GM12878 (cell line): Measurements from ENCODE around the gene UTP11. TPM values are rescaled to one million over a fixed set of nuclear protein-coding genes. Genes with fewer than 3 reads are reported as not detected.

ENCODE experiments used
- ATAC-seq: fragments of 200-7000 bp; cut with Tn5 transposase; 3 replicates; pipeline ENCODE4 v1.9.1; 2020; ENCODE audit warnings: mild to moderate bottlenecking, moderate library complexity
- BruUV-seq: library from RNA; stranded (reverse); fragments of 400-500 nt; replicated peaks from 2 replicates; lab custom pipeline; 2021; lab: Mats Ljungman, UMichigan
- CTCF ChIA-PET: fragments of 300-600 bp; sonication (Branson Sonifier 250); formaldehyde crosslinking; extraction: SDS; loops from one replicate; lab custom pipeline; 2021; ENCODE audit warnings: inconsistent platforms; lab: Yijun Ruan, JAX
- POLR2A ChIA-PET: fragments of 350-600 bp; formaldehyde crosslinking; extraction: SDS; loops from one replicate; lab custom pipeline; 2021; ENCODE audit warnings: inconsistent platforms; lab: Charles Lee
- RAD21 ChIA-PET: fragments of 300-600 bp; sonication (Branson Sonifier 250); formaldehyde crosslinking; loops from one replicate; lab custom pipeline; 2023; ENCODE audit warnings: antibody characterized with exemption; ENCODE audit not compliant: unreplicated experiment; lab: Charles Lee
- SMC1A ChIA-PET: fragments of 300-600 bp; sonication (Branson Sonifier 250); formaldehyde crosslinking; loops from one replicate; lab custom pipeline; 2023; ENCODE audit not compliant: unreplicated experiment, uncharacterized antibody; lab: Charles Lee
- DNase-seq: peaks from one replicate; pipeline ENCODE4 v3.0.0-alpha.2; 2011; ENCODE audit warnings: low read depth, low spot score
- FAIRE-seq: peaks from 3 replicates; lab custom pipeline; 2011; peaks lifted over from hg19 to GRCh38; lab: Jason Lieb, UNC
- H2AFZ ChIP-seq: 2 replicates; pipeline ENCODE4 v1.6.0; 2011; ENCODE audit warnings: low read depth, low read length, control low read depth; ENCODE audit not compliant: control insufficient read depth
- H3K27ac ChIP-seq: 2 replicates; pipeline ENCODE4 v1.5.1; 2011; ENCODE audit warnings: control low read depth; ENCODE audit not compliant: control insufficient read depth, insufficient read depth
- H3K27me3 ChIP-seq, 2 experiments: replicated peaks in 1 of 2; 2 replicates each; pipeline versions ENCODE4 v1.6.0 to v1.6.1; 2011; ENCODE audit warnings: low read length in 1 of 2; ENCODE audit not compliant: control insufficient read depth in 2 of 2, insufficient read depth in 2 of 2
- H3K36me3 ChIP-seq, 2 experiments: 2 replicates each; pipeline ENCODE4 v1.5.1; 2011; ENCODE audit warnings: low read length in 1 of 2; ENCODE audit not compliant: control insufficient read depth in 2 of 2, insufficient read depth in 2 of 2
- H3K4me1 ChIP-seq: 2 replicates; pipeline ENCODE4 v1.6.1; 2011; ENCODE audit warnings: mild to moderate bottlenecking, low read length, moderate library complexity, mixed read lengths; ENCODE audit not compliant: control insufficient read depth, insufficient read depth
- H3K4me2 ChIP-seq: 2 replicates; pipeline ENCODE4 v1.6.0; 2011; ENCODE audit warnings: control low read depth; ENCODE audit not compliant: control insufficient read depth, insufficient read depth
- H3K4me3 ChIP-seq: fragments of 200-600 bp; sonication (generic); 2 replicates; pipeline ENCODE4 v1.5.1; 2016
- H3K79me2 ChIP-seq: 2 replicates; pipeline ENCODE4 v1.6.0; 2011; ENCODE audit warnings: low read length; ENCODE audit not compliant: control insufficient read depth, insufficient read depth
- H3K9ac ChIP-seq: 2 replicates; pipeline ENCODE4 v1.8.0; 2011; ENCODE audit warnings: low read length, control low read depth, mixed read lengths; ENCODE audit not compliant: control insufficient read depth, insufficient read depth
- H3K9me3 ChIP-seq: replicated peaks from 3 replicates; pipeline ENCODE4 v1.5.1; 2011; ENCODE audit warnings: mild to moderate bottlenecking, low read length; ENCODE audit not compliant: control insufficient read depth, insufficient read depth
- H4K20me1 ChIP-seq: 2 replicates; pipeline ENCODE4 v1.6.0; 2011; ENCODE audit not compliant: control insufficient read depth, insufficient read depth
- MEF2B ChIP-seq: fragments of 450-650 bp; IDR thresholded peaks from 2 replicates; pipeline ENCODE4 v1.6.1; 2018; ENCODE audit warnings: mild to moderate bottlenecking, moderate library complexity; ENCODE audit not compliant: partially characterized antibody, poor library complexity, severe bottlenecking
- NKRF ChIP-seq: fragments of 450-650 bp; conservative IDR thresholded peaks from 2 replicates; pipeline ENCODE4 v1.6.1; 2017; ENCODE audit warnings: mild to moderate bottlenecking, moderate library complexity
- NRF1 ChIP-seq: conservative IDR thresholded peaks from 2 replicates; pipeline ENCODE4 v1.6.1; 2011; ENCODE audit warnings: mild to moderate bottlenecking, low read depth, low read length, improper control_type of control experiment
- RFX5 ChIP-seq: IDR thresholded peaks from 2 replicates; pipeline ENCODE4 v1.6.1; 2011; ENCODE audit warnings: low read depth, low read length, improper control_type of control experiment
- STAT3 ChIP-seq: IDR thresholded peaks from 2 replicates; pipeline ENCODE4 v1.6.1; 2011; ENCODE audit warnings: low read depth, low read length, improper control_type of control experiment
- SUPT20H ChIP-seq: IDR thresholded peaks from 2 replicates; pipeline ENCODE4 v1.6.1; 2011; ENCODE audit warnings: low read depth, mild to moderate bottlenecking, low read length, moderate library complexity, borderline replicate concordance; ENCODE audit not compliant: control insufficient read depth
- YBX1 ChIP-seq: fragments of 450-650 bp; IDR thresholded peaks from 2 replicates; pipeline ENCODE4 v1.6.1; 2016; ENCODE audit warnings: antibody characterized with exemption
- ZNF217 ChIP-seq: fragments of 450-650 bp; IDR thresholded peaks from 2 replicates; pipeline ENCODE4 v1.6.1; 2017; ENCODE audit warnings: antibody characterized with exemption, mild to moderate bottlenecking
- WGBS: methylation state at CpG from one replicate; pipeline ENCODE4 v1.1.6; 2016; ENCODE audit warnings: low lambda C conversion rate; ENCODE audit not compliant: insufficient replicate concordance, insufficient coverage; ENCODE audit errors: missing lambda C conversion rate; 5-methylcytosine and 5-hydroxymethylcytosine counted together
- in situ Hi-C: fragments of 300-500 bp; cut with MboI; formaldehyde crosslinking; loops from 9 replicates; pipeline ENCODE4 v1.14.3; 2018; ENCODE audit warnings: mixed read lengths
- intact Hi-C: fragments of 100-400 bp; cut with micrococcal nuclease; formaldehyde crosslinking; loops from one replicate; pipeline ENCODE4 v1.14.2; 2022; ENCODE audit not compliant: unreplicated experiment
- polyA plus RNA-seq, 11 experiments: library from polyadenylated mRNA; depleted of rRNA in 4 of 11; unstranded in 6 of 11; stranded (reverse) in 5 of 11; fragments of >200 nt; fragmentation: Nextera tagmentation in 4 of 11; fragmentation: Illumina TruSeq in 1 of 11; extraction: Ambion mirVana in 4 of 11; extraction: Trizol in 1 of 11; gene quantifications; 1 replicate in 1 of 11; 2 replicates in 10 of 11; pipeline versions ENCODE4 v1.2.1 to v1.2.3, GENCODE V29; 2011 to 2016; ENCODE audit warnings: inconsistent platforms in 2 of 11, missing spikeins in 2 of 11, low read depth in 1 of 11
- total RNA-seq, 4 experiments: library from RNA; depleted of rRNA in 3 of 4; stranded (reverse); fragments of >200 nt in 3 of 4; fragmentation: Illumina TruSeq in 1 of 4; extraction: Trizol in 1 of 4; gene quantifications; 2 replicates each; pipeline versions ENCODE4 v1.2.1 to v1.2.3, GENCODE V29; 2013 to 2021
- TF ChIP-seq, protein P1 (sequence below): IDR thresholded peaks from 2 replicates; pipeline ENCODE4 v1.6.1; 2012; ENCODE audit warnings: improper control_type of control experiment, low read depth, low read length; ENCODE audit not compliant: insufficient replicate concordance
- TF ChIP-seq, protein P2 (sequence below): IDR thresholded peaks from 2 replicates; pipeline ENCODE4 v1.6.1; 2011; ENCODE audit warnings: low read depth, low read length, improper control_type of control experiment, borderline replicate concordance
- TF ChIP-seq, protein P3 (sequence below): fragments of 150-350 bp; IDR thresholded peaks from 2 replicates; pipeline ENCODE4 v1.6.1; 2016; ENCODE audit warnings: low read depth, low read length
- TF ChIP-seq, protein P4 (sequence below): IDR thresholded peaks from 2 replicates; pipeline ENCODE4 v1.6.1; 2011; ENCODE audit warnings: low read depth, mild to moderate bottlenecking, low read length, moderate library complexity, borderline replicate concordance; ENCODE audit errors: extremely low read depth

Gene UTP11
- total and polyA plus RNA-seq, 10 of the 15 experiments (the other 5 are each of a cell fraction or from before 2014, with no cell fraction given), result 34.5 to 146 (median 64.2) TPM

DNA sequence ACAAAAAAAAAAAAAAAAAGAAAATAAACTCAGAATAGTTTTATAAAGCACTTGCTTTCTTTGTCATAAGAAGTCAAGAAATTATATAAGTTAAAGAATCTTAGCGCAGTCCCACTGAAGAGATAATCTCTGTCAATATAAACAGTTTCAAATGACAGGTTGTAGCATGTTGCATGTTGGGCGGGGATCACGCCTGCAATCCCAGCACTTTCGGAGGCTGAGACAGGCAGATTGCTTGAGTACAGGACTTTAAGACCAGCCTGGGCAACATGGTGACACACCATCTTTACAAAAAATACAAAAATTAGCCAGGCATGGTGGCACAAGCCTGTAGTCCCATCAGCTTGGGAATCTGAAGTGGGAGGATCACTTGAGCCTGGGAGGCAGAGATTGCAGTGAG lies 47.2 kb upstream of the UTP11 start:
- Histone ChIP-seq H3K9ac (no peak overlapping the region), H3K9me3 (no peaks in the 10 kb centered on the region), H2AFZ (no peak overlapping the region), H3K27ac (no peak overlapping the region), H3K27me3 (no peaks in the 10 kb centered on the region), H3K4me3 (no peak overlapping the region), H4K20me1 (no peaks in the 10 kb centered on the region), H3K4me2 (no peak overlapping the region), H3K36me3 (peaks cover 10 to 29% of the 10 kb centered on the region in 2 experiments), H3K4me1 (no peaks in the 10 kb centered on the region), H3K79me2 (no peaks in the 10 kb centered on the region)
- BruUV-seq, result no TSS peak
- DNase-seq (no peak), ATAC-seq (no peak), FAIRE-seq (no peak)
- ChIA-PET RAD21 (no interaction called here), CTCF (no interaction called here), POLR2A (interaction anchor here (0.7 kb wide), 1 partner anchor 94 kb away, joined by 7 read pairs; no protein-coding TSS in a partner anchor), SMC1A (no interaction called here)
- intact Hi-C loops, result no loop called here
- 99% methylated on average over 4 of the region's 4 CpGs for WGBS
- in situ Hi-C loops, result loop anchor here (5.0 kb wide), 1 partner anchor 73 kb away; no protein-coding TSS in a partner anchor
- TF ChIP-seq, protein P1, sequence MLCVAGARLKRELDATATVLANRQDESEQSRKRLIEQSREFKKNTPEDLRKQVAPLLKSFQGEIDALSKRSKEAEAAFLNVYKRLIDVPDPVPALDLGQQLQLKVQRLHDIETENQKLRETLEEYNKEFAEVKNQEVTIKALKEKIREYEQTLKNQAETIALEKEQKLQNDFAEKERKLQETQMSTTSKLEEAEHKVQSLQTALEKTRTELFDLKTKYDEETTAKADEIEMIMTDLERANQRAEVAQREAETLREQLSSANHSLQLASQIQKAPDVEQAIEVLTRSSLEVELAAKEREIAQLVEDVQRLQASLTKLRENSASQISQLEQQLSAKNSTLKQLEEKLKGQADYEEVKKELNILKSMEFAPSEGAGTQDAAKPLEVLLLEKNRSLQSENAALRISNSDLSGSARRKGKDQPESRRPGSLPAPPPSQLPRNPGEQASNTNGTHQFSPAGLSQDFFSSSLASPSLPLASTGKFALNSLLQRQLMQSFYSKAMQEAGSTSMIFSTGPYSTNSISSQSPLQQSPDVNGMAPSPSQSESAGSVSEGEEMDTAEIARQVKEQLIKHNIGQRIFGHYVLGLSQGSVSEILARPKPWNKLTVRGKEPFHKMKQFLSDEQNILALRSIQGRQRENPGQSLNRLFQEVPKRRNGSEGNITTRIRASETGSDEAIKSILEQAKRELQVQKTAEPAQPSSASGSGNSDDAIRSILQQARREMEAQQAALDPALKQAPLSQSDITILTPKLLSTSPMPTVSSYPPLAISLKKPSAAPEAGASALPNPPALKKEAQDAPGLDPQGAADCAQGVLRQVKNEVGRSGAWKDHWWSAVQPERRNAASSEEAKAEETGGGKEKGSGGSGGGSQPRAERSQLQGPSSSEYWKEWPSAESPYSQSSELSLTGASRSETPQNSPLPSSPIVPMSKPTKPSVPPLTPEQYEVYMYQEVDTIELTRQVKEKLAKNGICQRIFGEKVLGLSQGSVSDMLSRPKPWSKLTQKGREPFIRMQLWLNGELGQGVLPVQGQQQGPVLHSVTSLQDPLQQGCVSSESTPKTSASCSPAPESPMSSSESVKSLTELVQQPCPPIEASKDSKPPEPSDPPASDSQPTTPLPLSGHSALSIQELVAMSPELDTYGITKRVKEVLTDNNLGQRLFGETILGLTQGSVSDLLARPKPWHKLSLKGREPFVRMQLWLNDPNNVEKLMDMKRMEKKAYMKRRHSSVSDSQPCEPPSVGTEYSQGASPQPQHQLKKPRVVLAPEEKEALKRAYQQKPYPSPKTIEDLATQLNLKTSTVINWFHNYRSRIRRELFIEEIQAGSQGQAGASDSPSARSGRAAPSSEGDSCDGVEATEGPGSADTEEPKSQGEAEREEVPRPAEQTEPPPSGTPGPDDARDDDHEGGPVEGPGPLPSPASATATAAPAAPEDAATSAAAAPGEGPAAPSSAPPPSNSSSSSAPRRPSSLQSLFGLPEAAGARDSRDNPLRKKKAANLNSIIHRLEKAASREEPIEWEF, result no peak
- TF ChIP-seq MEF2B, result no peak
- TF ChIP-seq, protein P2, sequence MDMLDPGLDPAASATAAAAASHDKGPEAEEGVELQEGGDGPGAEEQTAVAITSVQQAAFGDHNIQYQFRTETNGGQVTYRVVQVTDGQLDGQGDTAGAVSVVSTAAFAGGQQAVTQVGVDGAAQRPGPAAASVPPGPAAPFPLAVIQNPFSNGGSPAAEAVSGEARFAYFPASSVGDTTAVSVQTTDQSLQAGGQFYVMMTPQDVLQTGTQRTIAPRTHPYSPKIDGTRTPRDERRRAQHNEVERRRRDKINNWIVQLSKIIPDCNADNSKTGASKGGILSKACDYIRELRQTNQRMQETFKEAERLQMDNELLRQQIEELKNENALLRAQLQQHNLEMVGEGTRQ, result no peak
- TF ChIP-seq, protein P3, sequence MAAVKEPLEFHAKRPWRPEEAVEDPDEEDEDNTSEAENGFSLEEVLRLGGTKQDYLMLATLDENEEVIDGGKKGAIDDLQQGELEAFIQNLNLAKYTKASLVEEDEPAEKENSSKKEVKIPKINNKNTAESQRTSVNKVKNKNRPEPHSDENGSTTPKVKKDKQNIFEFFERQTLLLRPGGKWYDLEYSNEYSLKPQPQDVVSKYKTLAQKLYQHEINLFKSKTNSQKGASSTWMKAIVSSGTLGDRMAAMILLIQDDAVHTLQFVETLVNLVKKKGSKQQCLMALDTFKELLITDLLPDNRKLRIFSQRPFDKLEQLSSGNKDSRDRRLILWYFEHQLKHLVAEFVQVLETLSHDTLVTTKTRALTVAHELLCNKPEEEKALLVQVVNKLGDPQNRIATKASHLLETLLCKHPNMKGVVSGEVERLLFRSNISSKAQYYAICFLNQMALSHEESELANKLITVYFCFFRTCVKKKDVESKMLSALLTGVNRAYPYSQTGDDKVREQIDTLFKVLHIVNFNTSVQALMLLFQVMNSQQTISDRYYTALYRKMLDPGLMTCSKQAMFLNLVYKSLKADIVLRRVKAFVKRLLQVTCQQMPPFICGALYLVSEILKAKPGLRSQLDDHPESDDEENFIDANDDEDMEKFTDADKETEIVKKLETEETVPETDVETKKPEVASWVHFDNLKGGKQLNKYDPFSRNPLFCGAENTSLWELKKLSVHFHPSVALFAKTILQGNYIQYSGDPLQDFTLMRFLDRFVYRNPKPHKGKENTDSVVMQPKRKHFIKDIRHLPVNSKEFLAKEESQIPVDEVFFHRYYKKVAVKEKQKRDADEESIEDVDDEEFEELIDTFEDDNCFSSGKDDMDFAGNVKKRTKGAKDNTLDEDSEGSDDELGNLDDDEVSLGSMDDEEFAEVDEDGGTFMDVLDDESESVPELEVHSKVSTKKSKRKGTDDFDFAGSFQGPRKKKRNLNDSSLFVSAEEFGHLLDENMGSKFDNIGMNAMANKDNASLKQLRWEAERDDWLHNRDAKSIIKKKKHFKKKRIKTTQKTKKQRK, result no peak
- no peak for TF ChIP-seq NRF1
- TF ChIP-seq, protein P4, sequence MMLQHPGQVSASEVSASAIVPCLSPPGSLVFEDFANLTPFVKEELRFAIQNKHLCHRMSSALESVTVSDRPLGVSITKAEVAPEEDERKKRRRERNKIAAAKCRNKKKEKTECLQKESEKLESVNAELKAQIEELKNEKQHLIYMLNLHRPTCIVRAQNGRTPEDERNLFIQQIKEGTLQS, result no peak
- no peak for TF ChIP-seq ZNF217
- no peak for TF ChIP-seq YBX1
- no peak for TF ChIP-seq SUPT20H
- no peak for TF ChIP-seq STAT3
- TF ChIP-seq RFX5, result no peak
- TF ChIP-seq NKRF, result no peak
